AG04450 (cell line): ENCODE measurements around the gene CFAP91. TPM values are rescaled to one million over a fixed set of nuclear protein-coding genes. Genes with fewer than 3 reads are reported as not detected.

Source experiments
- CTCF ChIA-PET: fragments of 300-600, 350-600 bp; formaldehyde crosslinking; extraction: SDS; loops from one replicate; lab custom pipeline; 2022; ENCODE audit warnings: antibody characterized with exemption, inconsistent platforms; lab: Charles Lee
- POLR2A ChIA-PET: fragments of 350-600 bp; formaldehyde crosslinking; extraction: SDS; loops from one replicate; lab custom pipeline; 2021; ENCODE audit warnings: antibody characterized with exemption, inconsistent platforms; lab: Yijun Ruan, JAX
- DNase-seq: peaks from one replicate; pipeline ENCODE4 v3.0.0-alpha.2; 2011; ENCODE audit warnings: low read depth, low spot score
- H3K27ac ChIP-seq: one replicate; pipeline ENCODE4 v1.5.1; 2012; ENCODE audit warnings: low read depth, low read length, control low read depth
- H3K27me3 ChIP-seq: one replicate; pipeline ENCODE4 v1.6.0; 2012; ENCODE audit warnings: low read length; ENCODE audit not compliant: control insufficient read depth, insufficient read depth
- H3K4me3 ChIP-seq: 2 replicates; pipeline ENCODE4 v1.5.1; 2011; ENCODE audit warnings: mild to moderate bottlenecking, low read depth, low read length, control low read depth
- H3K9me3 ChIP-seq: 2 replicates; pipeline ENCODE4 v1.5.1; 2012; ENCODE audit warnings: low read length; ENCODE audit not compliant: control insufficient read depth, insufficient read depth
- CTCF ChIP-seq: IDR thresholded peaks from 2 replicates; pipeline ENCODE4 v1.5.1; 2011; ENCODE audit warnings: low read depth, low read length, control low read depth, inconsistent platforms
- polyA plus RNA-seq: library from polyadenylated mRNA; depleted of rRNA; stranded (reverse); fragments of >200 nt; gene quantifications from 2 replicates; pipeline ENCODE4 v1.2.3, GENCODE V29; 2011

The CFAP91 gene
- polyA plus RNA-seq, 1 experiment, result not detected

DNA sequence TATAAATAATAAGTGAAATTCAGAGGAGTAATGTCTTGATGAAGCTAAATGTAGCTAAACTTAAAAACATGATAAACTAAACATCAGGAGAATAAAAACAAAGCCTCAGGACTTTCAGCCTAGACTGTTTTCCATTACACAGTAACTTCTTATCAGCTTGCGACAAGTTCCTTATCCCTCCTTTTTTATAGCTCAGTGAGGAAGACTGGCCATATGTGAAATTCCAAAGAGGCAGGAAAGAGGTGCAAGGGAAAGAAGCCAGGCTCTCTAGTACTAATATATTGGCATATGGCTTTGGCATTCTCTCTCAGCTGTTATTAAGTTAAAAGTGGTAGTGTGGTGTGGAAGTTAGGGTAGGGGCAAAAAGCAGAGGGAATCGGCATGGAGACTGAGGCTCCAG lies 30.0 kb upstream of the CFAP91 start:
- ChIA-PET POLR2A (interaction anchor here (0.9 kb wide), 1 partner anchor 209 kb away, joined by 3 read pairs; the partner anchor contains the start of gene TMEM39A), CTCF (interaction anchor here (0.6 to 2.2 kb wide), 2 partner anchors 9 to 92 kb away, joined by 8 to 9 read pairs; no protein-coding TSS in a partner anchor)
- no peak overlapping the region for H3K27ac ChIP-seq
- no peak for TF ChIP-seq CTCF
- H3K9me3 ChIP-seq, result no peaks in the 10 kb centered on the region
- no peaks in the 10 kb centered on the region for H3K27me3 ChIP-seq
- DNase-seq, result no peak
- no peak overlapping the region for H3K4me3 ChIP-seq

DNA sequence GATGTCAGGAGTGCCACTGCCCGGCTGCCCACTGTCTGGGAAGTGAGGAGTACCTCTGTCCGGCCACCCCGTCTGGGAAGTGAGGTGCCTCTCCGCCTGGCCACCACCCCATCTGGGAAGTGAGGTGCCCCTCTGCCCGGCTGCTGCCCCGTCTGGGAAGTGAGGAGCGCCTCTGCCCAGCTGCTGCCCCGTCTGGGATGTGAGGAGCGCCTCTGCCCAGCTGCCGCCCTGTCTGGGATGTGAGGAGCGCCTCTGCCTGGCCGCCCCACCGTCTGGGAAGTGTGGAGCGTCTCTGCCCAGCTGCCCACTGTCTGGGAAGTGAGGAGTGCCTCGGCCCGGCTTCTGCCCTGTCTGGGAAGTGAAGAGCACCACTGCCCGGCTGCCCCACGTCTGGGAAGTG lies 28.9 kb upstream of the CFAP91 start:
- Histone ChIP-seq H3K27ac (no peak overlapping the region), H3K4me3 (no peak overlapping the region), H3K27me3 (no peaks in the 10 kb centered on the region), H3K9me3 (no peaks in the 10 kb centered on the region)
- CTCF ChIA-PET, result no interaction called here
- POLR2A ChIA-PET, result no interaction called here
- no peak for TF ChIP-seq CTCF
- no peak for DNase-seq

GRCh38 chr3:119675188-119675874 lies 27.5 kb upstream of the CFAP91 start:
- no peak for TF ChIP-seq CTCF
- Histone ChIP-seq H3K4me3 (no peak overlapping the region), H3K9me3 (no peaks in the 10 kb centered on the region), H3K27ac (no peak overlapping the region), H3K27me3 (no peaks in the 10 kb centered on the region)
- POLR2A ChIA-PET, result no interaction called here
- no peak for DNase-seq
- CTCF ChIA-PET, result interaction anchor here (0.7 to 2.1 kb wide), 5 partner anchors 9 to 177 kb away, joined by 3 to 11 read pairs (median 4); partner anchors contain the start of gene TIMMDC1

GRCh38 chr3:119676020-119676419 lies 26.8 kb upstream of the CFAP91 start:
- Histone ChIP-seq H3K4me3 (peak overlapping the region; percentile 60), H3K9me3 (no peaks in the 10 kb centered on the region), H3K27ac (no peak overlapping the region), H3K27me3 (no peaks in the 10 kb centered on the region)
- no peak for TF ChIP-seq CTCF
- ChIA-PET POLR2A (interaction anchor here (1.5 kb wide), 1 partner anchor 146 kb away, joined by 3 read pairs; no protein-coding TSS in a partner anchor), CTCF (interaction anchor here (1.4 to 2.1 kb wide), 3 partner anchors 13 to 150 kb away, joined by 3 to 5 read pairs (median 5); no protein-coding TSS in a partner anchor)
- DNase-seq, result no peak
